Measurements from ENCODE around the gene LRP1B.

LRP1B gene

DNA sequence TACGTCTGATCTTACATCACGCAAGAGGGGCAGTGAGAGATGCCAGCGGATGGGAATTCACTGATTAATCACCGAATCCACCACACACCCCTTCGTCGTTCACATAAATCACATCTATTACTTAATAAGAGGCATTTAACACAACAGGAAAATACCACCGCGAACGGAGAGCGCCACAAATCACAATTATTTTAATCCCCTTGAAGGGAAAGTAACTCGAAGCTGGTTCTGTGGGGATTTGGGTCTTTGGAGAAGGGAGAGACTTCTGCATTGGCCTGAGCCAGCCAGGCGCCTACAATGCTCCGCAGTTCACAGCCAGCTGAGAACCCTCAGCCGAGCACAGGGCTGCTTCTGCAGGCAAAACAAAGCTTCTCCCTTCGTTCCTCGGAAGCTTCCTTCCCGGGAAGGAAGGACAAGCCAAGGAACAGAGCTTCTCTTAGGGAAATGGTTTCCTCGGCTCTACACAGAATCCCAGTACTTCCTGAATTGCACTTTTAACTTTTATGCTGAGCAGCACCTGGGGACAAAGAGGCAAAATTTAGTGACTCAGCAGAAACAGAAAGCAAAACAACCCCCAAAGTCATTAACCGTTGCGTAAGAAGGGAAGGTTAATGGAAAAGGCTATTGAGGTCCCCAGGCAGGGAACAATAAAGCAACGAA is at the start of gene LRP1B:
LRP1B (minus strand) TSS at position 7 of the 660 bp plus-strand sequence. CDS start 287 bp downstream, outside the sequence.
- FAIRE-seq: no peak

DNA sequence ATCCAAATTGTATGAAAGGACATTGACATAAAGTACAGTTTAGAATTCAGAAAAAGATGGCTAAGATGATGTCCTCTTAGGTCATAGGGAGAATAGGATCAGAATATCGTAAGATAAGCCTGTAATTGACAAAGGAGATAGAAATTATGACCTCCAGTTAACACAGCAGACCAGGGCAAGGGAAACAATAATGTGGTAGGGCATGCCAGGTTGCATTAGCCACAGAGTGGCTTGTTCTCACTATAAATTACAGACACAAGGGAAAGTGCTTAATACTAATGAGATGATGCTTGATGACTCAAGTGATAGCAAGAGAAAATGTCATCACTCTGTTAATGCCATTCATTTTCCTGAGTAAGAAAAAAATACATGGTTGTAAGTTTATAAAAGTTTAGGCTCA is 48.9 kb upstream of the LRP1B start:
- no peak for FAIRE-seq

DNA sequence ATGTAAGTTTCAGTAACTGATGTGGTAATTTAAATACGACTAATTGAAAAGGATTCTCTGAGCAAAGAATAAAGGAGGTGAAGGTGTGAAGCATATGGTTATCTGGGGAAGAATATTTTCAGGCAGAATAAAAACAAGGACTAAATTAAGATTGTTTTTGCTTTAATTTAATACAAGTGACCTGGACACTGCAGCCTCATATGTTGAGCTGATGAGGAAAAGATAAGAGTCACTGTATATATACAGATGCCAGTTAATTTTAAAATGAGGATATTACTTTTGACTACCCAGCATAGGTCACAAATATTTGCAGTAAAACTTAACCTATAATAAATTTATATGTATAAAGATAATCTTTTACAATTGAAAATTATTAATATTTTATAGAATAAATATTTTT is 47.8 kb upstream of the LRP1B start:
- peak; percentile 29 for FAIRE-seq

DNA sequence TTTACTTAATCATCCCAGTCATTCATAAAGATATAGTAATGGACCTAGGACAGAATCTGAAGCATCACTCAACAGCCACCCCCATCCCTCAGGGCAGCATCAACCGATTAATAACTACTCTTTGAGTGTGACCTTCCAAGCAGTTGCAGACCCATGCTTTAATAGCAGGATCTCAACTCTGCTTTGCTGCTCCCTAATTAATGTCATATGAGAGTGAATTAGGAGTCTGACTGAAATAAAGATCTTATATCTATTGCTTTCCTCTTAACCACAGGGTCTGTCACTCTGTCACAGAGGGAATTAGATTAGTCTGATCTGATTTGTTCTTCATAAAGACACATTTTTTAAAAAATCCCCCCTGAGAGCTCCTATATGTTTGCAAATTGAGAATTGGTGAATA is 46.1 kb upstream of the LRP1B start:
- no peak for FAIRE-seq

DNA sequence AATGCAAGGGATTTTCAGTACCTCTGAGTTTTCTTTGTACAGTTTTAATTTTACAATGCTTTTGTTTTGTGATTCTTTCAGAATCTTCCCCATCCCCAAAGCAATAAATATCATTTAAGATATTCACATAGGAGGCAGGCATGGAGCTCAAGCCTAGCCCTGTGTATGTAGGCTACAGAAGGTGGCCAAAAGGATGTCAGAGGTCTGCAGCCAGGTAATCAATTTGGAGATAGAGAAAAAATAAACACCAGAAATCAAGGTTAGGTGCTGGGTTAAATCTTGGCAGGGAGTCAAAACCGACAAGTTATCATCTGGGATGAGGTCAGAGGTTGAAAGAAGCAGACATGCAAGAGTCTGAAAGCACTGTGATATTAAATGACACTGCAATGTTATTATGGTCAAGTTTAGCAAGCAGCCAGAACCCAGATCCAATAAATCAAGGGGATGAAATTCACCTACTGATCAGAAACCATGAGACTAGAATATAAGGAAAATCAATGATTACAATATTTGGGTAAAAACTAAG is 45.1 kb upstream of the LRP1B start:
- FAIRE-seq: no peak

DNA sequence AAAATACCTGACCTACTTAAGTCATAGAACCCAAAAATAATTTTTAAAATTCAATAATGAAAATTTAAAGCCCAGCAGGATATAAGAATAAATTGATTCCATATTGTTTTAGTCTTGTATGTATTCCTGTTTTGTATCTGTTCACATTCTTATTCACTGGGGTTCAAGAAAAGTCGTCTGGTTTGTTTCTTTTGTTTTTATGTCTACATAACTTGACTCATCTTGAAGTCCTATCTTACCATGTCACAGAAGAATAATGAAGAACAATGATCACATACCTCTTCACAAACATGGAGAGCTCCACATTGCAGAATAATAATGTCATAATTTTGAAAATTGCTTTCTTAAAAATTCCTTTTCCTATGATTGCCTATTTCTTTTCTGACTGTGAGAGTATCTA is 43.4 kb upstream of the LRP1B start:
- FAIRE-seq: no peak

DNA sequence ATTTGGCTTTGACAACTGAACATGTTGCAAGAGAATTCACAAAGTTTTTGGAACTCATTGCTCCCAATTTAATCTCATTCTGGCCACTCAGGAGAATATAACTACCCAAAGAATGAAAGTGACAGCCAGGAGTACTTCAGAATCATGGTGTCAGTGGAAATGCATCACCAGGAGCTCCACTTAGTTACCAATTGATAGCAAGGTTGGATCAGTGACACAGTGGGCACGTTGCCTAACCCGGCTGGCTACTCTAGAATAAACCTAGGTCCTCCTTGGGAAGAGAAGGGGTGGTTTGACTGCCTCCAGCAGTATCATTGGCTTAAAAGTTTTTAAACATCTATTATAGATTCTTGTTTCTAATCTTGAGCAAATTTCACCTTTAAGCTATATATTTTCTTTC is 40.0 kb upstream of the LRP1B start:
- FAIRE-seq: no peak

DNA sequence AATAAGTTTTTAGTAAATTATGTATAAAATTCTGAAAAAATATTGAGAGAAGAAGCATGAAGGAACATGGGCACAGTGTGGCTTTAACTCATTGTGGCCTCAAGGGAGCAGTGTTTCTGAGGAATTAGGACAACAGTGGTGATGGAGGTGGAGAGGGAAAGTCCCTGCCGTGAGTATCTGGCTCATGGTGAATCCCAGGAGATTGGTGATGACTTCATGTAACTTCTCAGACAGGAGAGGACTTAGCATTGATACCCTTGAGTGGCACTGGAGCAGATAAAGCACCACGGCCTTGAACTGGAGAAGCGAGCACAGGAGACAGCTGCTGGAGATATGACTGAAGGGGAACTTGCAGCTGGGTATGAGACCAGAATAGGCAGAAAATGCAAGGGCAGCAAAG is 35.0 kb upstream of the LRP1B start:
- FAIRE-seq: no peak

DNA sequence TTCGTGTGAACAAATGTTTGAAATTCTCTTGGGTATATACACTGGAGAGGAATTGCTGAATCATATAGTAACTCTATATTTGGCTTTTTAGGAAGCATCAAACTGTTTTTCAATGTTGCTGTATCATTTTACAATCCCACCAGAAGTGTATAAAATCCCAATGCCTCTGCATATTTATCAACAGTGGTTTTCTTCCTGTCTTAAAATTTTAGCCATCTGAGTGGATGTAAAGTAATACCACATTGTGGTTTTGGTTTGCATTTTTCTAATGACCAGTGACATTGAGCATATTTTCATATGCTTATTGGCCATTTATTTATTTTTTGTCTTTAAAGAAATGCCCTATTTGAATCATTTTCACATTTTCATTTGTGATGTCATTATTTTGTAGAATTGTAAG is 22.8 kb upstream of the LRP1B start:
- no peak for FAIRE-seq

DNA sequence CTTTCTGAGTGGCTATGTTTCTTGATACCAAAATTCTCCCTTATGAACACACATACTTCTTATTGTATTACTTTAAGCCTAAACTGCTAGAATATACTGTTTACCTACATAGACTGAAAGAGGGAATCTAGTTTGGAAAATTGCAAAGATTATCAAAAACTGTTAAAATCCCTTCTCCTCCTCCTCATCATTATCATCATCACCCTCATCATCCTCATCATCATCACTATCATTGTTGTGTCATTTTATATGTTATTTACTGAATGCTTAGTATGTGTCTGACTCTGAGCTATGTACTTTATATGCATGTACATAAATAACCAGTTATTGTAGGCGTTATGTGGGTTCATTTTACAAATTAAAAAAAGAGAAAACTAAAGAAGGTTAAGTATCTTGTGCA is 19.6 kb upstream of the LRP1B start:
- no peak for FAIRE-seq

DNA sequence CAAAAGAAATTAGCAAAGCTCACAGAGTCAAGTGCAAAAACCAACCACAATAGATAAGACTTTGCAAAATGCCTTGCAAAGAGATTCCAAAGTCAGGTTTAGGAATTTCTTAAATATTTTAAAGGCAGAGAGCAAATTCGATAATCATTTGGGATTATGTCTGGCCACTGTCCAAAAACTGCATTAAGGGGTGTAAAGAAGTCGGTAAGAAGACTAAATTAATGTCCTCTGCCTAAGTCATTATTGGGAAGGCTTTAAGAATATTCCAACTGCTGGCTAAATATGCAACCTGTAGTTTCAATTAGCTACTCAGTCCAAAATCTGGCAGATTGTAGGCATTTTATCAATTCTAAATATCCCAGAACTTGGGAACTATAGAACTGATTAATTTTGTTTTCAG is 13.7 kb upstream of the LRP1B start:
- FAIRE-seq: no peak

DNA sequence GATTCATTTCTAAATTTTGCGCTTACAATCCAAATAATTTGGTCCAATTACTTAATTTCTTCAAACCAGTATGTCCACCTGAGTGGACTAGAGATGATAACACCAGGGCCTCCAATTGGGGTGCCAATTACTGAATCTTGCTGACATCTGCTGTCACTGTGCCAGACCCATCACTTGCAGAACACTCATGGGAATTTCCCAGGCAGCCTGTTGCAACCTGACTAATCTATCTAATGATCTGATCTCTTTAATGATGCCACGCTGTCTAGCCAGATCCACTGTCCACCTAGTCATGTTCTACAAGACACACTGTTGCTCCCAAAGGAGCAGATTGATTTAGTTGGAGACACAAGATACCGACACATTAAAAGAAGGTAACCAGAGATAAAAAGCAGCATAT is 11.8 kb upstream of the LRP1B start:
- no peak for FAIRE-seq

DNA sequence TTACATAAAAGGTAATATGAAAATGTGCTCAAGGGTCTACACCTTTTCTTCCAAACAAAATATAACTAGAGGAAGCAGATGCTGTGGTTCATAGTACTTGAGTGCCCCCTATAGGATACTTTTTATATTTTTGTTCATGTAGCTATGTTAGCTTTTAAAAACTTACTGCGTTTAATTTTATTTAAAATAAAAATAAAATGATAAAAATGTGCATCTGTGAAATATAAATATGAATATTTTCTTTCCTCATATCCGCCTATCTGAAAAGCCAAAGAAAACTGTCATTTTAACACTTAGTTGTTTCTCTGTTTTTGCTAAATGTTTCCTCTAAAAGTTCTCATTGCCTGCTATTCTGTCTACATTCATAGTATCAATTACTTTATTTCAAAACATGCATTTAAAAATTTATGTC is 9.6 kb upstream of the LRP1B start:
- FAIRE-seq: peak; percentile 86

DNA sequence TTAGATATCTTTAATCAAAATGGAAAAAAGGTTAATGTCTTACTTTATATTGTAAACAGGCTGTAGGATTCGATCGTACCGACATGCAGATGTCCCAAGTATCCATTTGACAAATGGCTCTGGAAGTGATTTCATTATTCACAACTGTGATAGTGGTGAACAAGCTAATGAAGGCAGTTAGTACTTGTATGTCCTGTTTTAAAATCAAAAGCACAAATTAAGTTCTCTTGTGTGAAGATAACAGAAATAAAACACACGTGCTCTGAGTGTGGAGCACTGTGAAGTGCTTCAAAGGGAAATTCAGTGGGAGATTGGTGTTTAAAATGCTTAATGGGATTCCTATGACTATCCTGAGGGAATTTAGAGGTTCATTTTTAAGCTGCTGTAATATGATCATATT is 8.6 kb upstream of the LRP1B start:
- no peak for FAIRE-seq

DNA sequence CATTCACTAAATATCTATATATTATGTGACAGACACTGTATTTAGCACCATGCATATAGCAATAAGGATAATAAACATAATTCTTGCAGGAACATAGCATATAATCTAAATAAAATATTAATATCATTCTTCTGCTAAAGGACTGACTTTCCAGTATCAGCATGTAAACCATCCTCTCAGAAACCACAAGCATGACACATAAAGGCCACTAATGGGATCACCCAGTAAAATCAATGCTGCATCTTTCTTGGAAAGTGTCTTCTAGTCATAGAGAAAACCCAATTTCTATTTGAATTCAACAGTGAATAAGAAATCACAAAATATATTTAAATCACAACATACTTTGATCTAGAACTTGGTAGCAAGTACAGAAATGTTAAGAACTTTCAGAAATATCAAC is 5.8 kb upstream of the LRP1B start:
- FAIRE-seq: no peak

DNA sequence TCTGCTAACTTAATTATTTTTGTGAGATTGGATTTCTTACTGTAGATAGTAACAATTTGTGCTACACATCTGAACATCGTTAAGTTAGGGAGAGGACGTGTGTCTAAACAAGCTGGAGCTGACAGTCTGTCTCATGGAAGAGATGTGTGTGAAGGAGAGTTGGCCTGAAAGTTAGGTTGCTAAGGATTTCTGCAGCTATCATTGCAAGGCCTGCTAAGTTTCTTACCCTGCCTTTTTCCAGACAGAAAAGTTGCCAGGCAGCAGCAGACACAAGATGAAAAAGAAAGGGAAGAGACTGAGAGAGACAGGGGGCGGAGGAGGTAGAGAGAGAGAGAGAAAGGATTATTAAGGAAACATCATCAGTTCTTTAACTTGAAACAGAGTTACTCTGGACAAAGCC is 4.1 kb upstream of the LRP1B start:
- no peak for FAIRE-seq

DNA sequence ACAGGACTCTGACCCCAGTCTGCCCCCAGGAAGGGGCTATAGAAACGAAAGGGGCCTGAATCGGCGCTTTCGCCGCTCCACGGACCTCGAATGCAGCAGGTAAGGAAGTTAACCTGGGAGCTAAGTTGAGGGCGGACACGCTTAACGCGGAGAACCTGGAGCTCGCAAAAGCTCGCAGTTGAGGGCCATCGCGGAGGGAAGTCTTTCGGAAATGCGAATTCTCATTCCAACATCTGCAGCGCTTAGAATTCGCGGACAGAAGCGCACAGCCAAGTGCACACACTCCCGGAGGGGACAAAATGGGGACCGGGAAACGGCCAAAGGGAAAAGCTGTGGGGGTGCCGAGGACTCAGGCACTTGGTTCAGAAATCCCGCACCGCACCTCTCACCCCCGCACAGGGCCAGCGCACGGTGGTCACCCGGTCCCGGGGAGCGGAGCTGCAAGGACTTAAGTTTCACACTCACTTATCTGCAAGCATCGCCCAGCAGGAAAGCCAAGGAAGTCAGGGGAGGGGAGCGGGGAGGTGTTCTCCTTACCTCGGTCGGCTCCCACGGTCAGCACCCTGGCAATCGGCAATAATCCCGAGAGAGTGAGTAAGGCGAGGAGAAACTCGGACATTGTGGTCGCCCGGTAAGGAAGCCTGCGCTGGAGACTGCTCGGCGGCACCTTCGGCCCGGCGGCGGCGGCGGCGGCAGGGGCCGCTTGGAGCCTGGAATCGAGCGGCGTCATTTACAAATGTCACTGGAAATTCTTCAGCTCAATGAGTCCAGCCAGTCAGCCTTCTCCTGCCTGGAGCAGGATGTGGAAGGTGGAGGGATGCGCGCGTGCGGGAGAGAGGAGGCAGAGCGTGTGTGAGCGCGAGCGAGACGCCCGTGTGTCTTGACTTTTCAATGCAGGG is 456 bp downstream of the LRP1B start:
- FAIRE-seq: no peak

DNA sequence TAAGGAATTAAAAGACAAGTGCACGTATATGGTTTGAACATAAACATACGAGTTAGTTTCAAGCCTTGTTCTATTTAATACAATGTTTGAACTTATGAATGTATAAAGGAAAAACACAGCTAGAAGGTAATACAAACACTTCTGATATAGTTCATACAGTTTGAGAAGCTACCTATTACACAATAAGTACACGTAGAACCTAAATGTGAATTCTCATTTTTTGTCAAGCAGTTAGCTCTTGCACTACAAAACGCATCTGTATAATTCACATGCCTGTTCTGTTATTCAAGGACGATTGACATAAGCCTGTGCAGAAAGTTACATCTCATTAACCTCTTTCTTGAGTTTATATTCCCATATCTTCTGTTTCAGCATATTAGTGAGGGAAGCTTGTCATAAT is 2.7 kb downstream of the LRP1B start:
- no peak for FAIRE-seq

DNA sequence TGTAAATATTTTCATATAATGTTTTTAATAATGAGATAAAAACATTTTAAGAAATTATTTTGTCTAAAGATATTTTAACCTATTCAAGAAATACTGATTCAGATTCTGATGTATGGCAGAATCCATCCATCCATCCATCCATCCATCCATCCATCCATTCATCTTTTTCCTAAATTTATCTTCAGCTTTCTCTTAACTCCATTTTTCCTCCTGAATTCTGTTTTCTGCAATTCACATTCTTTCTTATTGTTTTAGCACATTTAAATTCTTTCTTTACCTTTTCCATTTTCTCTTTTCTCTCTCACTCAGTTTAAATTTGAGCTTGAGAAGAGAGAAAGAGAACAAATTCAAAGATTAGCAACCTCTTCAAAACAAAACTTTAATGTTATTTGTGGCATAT is 3.6 kb downstream of the LRP1B start:
- no peak for FAIRE-seq

DNA sequence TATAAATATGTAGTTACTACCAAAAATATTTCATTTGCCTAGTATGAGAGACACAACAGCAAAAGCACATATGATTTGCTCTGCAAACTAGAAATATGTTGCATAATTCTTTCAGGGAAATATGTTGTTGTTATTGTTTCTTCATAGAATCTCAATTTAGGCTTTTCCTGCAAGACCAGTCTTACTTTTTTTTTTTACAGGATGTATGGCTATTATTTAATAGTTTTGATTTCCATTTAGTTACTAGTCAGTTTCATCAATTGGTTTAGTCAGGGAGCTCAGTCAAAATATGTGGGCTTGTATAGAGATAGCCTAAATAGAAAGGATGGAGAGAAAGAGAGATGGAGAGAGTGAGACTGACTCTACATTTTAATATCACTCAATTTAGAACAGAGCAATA is 6.1 kb downstream of the LRP1B start:
- no peak for FAIRE-seq

DNA sequence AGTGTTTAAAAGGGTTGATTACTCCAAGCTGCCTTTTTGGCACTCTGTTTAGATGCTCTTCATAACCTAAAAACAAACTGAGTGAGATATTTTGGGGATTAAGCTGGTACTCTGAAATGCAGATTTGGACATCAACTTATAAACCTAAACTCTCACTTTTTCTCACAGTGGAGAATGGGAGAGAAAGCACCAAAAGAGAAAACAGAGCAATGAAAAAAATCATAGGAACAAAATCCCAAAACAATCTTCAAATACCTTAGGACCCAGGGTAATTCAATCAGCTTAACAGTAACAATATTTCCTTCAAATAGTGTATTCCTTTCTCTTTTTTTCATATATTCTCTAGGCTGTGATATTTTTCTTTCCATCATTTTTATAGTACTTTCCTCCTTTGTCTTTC is 11.5 kb downstream of the LRP1B start:
- no peak for FAIRE-seq

DNA sequence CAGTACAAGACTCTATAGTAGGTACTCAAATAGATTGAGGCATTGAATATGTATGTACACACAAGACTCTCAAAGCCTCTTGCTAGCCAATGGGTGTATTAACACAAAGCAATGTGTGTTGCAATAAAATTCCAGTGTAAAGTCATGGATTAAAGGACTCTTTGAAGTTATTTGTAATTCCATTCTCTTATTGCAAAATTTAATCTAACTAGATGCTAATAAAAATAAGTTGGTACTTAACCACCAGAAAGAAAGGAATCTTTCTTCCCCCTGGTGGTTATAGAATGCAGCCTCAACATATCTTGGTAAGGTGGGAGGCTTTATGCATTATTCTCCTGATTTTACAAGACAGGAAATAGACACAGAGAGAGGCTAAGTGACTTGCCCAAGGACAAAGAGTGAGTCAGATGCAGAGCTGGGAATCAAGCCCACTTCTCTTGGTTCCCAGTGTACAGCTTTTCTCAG is 18.0 kb downstream of the LRP1B start:
- no peak for FAIRE-seq

DNA sequence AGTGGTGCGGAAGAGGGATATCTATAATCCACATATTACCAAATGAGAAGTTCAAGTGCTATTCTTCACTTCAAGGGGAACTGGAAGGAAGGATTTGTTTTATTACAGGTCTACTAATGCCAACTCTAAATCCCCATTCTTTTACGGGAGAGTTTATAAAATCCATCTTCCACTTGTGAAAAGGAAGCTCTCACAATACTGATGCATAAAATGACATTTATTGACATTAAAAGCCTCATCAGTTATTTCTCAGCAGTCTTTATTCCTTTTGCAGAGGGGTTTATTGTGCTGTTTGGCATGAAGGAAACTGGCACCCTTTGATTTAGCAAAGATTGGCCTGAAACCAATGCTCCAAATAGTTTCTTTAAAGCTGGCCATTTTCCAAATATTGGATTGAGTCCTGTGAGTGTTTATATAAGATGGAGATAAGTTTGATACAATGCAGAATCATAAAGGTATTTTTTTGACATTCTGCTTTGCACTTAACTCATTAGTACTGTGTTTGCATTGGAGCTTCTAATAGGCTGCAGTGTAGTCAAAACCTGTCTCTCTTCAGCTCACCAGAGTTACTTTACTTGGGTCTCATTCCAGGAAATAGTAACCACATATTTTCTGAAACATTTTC is 26.6 kb downstream of the LRP1B start:
- no peak for FAIRE-seq

DNA sequence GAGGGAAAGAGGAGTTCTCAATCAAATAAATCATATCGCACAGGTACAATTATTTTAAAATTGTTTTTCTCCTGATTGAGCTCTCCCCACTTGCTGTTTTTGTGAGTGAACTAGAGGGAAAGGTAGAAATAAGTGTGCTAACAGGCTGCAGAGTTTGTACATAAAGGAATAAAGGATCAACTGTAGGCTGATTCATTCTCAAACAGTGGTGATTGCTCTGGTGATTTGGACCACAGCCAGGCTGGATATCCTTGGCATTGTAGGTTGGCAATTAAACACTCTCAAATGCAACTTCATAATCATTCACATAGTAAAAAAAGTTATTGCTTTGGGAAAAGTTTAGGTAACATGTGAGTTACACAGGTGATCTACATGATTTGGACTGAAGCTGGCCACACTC is 29.8 kb downstream of the LRP1B start:
- FAIRE-seq: no peak

All from endometrium (tissue), 2 donors.